Rectal smooth muscle tissue (tissue), 1 donor: ENCODE measurements around the gene COL17A1.

ENCODE experiments used
- H3K27ac ChIP-seq: one replicate; pipeline ENCODE4 v1.7.0; 2013; ENCODE audit warnings: low read depth, low read length, inconsistent platforms
- H3K27me3 ChIP-seq: one replicate; pipeline ENCODE4 v1.7.0; 2013; ENCODE audit warnings: low read length; ENCODE audit not compliant: control insufficient read depth, insufficient read depth
- H3K36me3 ChIP-seq: one replicate; pipeline ENCODE4 v1.7.0; 2013; ENCODE audit warnings: low read length; ENCODE audit not compliant: control insufficient read depth, insufficient read depth
- H3K4me1 ChIP-seq: one replicate; pipeline ENCODE4 v1.7.0; 2013; ENCODE audit warnings: low read length; ENCODE audit not compliant: control insufficient read depth, insufficient read depth
- H3K4me3 ChIP-seq: one replicate; pipeline ENCODE4 v1.7.0; 2013; ENCODE audit warnings: low read length
- H3K9ac ChIP-seq: one replicate; pipeline ENCODE4 v1.7.0; 2013; ENCODE audit warnings: low read length

Gene COL17A1

GRCh38 chr10:104020020-104020419 is 65.7 kb downstream of the COL17A1 start:
- Histone ChIP-seq H3K27me3 (no peaks in the 10 kb centered on the region), H3K4me3 (no peak overlapping the region), H3K36me3 (peaks cover 27% of the 10 kb centered on the region), H3K27ac (no peak overlapping the region), H3K4me1 (no peaks in the 10 kb centered on the region), H3K9ac (no peak overlapping the region)

DNA sequence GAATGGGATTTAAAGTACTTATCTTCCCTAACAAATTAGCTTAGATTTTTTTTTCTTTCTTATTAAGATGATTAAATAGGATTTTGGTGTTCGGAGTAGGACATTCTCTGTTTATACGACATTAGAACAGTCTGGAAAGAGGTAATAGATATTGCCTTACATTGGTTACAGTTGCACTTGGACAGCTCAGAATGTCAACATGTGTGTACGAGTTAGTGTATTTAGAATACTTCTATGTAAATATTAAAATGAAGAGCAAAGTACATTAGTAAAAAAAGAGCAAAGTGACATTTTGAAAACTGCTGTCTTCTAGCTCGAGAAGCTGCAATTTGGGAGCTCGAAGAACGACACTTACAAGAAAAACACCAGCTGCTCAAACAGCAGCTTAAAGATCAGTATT is 67.2 kb downstream of the COL17A1 start:
- no peak overlapping the region for H3K27ac ChIP-seq
- peaks cover 19% of the 10 kb centered on the region for H3K36me3 ChIP-seq
- H3K4me1 ChIP-seq: no peaks in the 10 kb centered on the region
- no peak overlapping the region for H3K9ac ChIP-seq
- no peak overlapping the region for H3K4me3 ChIP-seq
- H3K27me3 ChIP-seq: no peaks in the 10 kb centered on the region

DNA sequence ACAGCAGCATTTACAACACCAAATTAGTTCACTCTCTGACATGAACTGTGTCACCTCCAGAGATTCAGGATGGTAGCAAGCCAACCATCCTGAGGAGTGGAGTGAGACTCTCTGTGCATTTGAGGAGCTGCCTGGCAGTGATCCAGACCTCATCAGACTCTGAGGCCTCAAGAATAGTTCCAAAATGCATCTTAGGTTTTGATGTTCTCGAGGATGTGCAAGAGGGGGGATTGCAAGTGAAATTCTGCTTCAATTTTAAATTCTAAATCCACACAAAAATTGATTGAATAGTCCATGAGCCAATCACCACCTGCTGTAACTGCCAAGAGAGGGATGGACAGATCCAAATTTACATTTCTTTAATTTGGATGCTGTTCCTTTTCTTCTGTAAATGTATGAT is 69.0 kb downstream of the COL17A1 start:
- Histone ChIP-seq H3K27ac (no peak overlapping the region), H3K9ac (no peak overlapping the region), H3K4me3 (no peak overlapping the region), H3K36me3 (peaks cover 11% of the 10 kb centered on the region), H3K27me3 (no peaks in the 10 kb centered on the region), H3K4me1 (no peaks in the 10 kb centered on the region)

- no peak overlapping the region for H3K4me3 ChIP-seq
- H3K9ac ChIP-seq: no peak overlapping the region
- peaks cover 10% of the 10 kb centered on the region for H3K36me3 ChIP-seq
- no peaks in the 10 kb centered on the region for H3K4me1 ChIP-seq
- H3K27me3 ChIP-seq: no peaks in the 10 kb centered on the region
- H3K27ac ChIP-seq: no peak overlapping the region
Observed at GRCh38 chr10:104014176-104014575, 71.5 kb downstream of the COL17A1 start.

- peaks cover 9% of the 10 kb centered on the region for H3K36me3 ChIP-seq
- no peaks in the 10 kb centered on the region for H3K4me1 ChIP-seq
- H3K9ac ChIP-seq: no peak overlapping the region
- no peaks in the 10 kb centered on the region for H3K27me3 ChIP-seq
- H3K4me3 ChIP-seq: no peak overlapping the region
- no peak overlapping the region for H3K27ac ChIP-seq
Observed at GRCh38 chr10:104013489-104013888, 72.2 kb downstream of the COL17A1 start.

- H3K36me3 ChIP-seq: peaks cover 9% of the 10 kb centered on the region
- H3K4me3 ChIP-seq: no peak overlapping the region
- H3K27me3 ChIP-seq: no peaks in the 10 kb centered on the region
- no peak overlapping the region for H3K27ac ChIP-seq
- no peak overlapping the region for H3K9ac ChIP-seq
- no peaks in the 10 kb centered on the region for H3K4me1 ChIP-seq
Observed at GRCh38 chr10:104011904-104012303, 73.8 kb downstream of the COL17A1 start.

- no peak overlapping the region for H3K9ac ChIP-seq
- no peak overlapping the region for H3K4me3 ChIP-seq
- H3K4me1 ChIP-seq: no peaks in the 10 kb centered on the region
- no peak overlapping the region for H3K27ac ChIP-seq
- no peaks in the 10 kb centered on the region for H3K27me3 ChIP-seq
- H3K36me3 ChIP-seq: peaks cover 11% of the 10 kb centered on the region
Observed at GRCh38 chr10:104005172-104005863, 80.4 kb downstream of the COL17A1 start.

GRCh38 chr10:104002911-104003310 is 82.8 kb downstream of the COL17A1 start:
- Histone ChIP-seq H3K27me3 (no peaks in the 10 kb centered on the region), H3K4me1 (no peaks in the 10 kb centered on the region), H3K36me3 (peaks cover 17% of the 10 kb centered on the region), H3K4me3 (no peak overlapping the region), H3K9ac (no peak overlapping the region), H3K27ac (no peak overlapping the region)

GRCh38 chr10:103998805-103999204 is 86.9 kb downstream of the COL17A1 start:
- peaks cover 22% of the 10 kb centered on the region for H3K36me3 ChIP-seq

DNA sequence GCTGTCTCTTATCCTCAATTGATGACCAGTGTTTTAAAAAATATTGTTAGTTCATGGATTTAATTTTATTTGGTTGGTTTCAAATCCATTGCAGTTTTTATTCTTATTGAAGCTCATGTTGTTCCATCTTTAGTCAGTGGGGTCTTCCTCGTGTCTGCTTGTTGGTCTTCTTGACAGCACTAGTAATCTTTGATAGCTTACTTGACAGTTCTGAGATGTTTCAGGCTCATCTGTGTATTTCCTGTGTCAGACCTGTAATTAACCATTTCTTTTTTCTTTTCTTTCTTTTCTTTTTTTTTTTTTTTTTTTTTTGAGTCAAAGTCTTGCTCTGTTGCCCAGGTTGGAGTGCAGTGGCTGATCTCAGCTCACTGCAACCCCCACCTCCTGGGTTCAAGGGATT is 90.5 kb downstream of the COL17A1 start:
- Histone ChIP-seq H3K9ac (no peak overlapping the region), H3K4me1 (no peaks in the 10 kb centered on the region), H3K36me3 (peaks cover 11% of the 10 kb centered on the region), H3K4me3 (no peak overlapping the region), H3K27ac (no peak overlapping the region), H3K27me3 (no peaks in the 10 kb centered on the region)

More at GRCh38 chr10:103998805-103999204, 86.9 kb downstream of the COL17A1 start:
- H3K27me3 ChIP-seq: no peaks in the 10 kb centered on the region
- H3K27ac ChIP-seq: no peak overlapping the region
- no peak overlapping the region for H3K9ac ChIP-seq
- H3K4me1 ChIP-seq: no peaks in the 10 kb centered on the region
- no peak overlapping the region for H3K4me3 ChIP-seq

- Histone ChIP-seq H3K36me3 (no peaks in the 10 kb centered on the region), H3K27me3 (no peaks in the 10 kb centered on the region), H3K27ac (no peak overlapping the region), H3K4me3 (no peak overlapping the region), H3K4me1 (no peaks in the 10 kb centered on the region), H3K9ac (no peak overlapping the region)
Observed at GRCh38 chr10:103991393-103992128, 94.1 kb downstream of the COL17A1 start.

- no peaks in the 10 kb centered on the region for H3K36me3 ChIP-seq
- no peak overlapping the region for H3K4me3 ChIP-seq
- no peaks in the 10 kb centered on the region for H3K4me1 ChIP-seq
- no peak overlapping the region for H3K27ac ChIP-seq
- H3K9ac ChIP-seq: no peak overlapping the region
- H3K27me3 ChIP-seq: no peaks in the 10 kb centered on the region
Observed at GRCh38 chr10:103990531-103990930, 95.1 kb downstream of the COL17A1 start.

DNA sequence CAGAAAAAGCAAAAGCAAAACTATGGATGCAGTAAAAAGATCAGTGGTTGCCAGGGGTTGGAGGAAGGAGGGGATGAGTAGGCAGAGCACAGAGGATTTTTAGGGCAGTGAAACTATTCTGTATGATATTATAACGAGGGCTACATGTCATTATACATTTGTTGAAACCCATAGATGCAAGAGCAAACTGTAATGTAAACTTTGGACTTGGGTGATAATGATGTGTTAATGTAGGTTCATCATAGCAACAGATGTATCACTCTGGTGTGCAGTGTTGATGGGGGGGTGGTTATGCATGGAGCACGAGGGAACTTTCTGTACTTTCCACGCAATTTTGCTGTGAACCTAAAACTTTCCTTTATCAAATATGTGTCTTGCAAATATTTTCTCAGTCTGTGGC is 95.6 kb downstream of the COL17A1 start:
- H3K36me3 ChIP-seq: no peaks in the 10 kb centered on the region
- H3K4me3 ChIP-seq: no peak overlapping the region
- H3K27me3 ChIP-seq: no peaks in the 10 kb centered on the region
- no peak overlapping the region for H3K9ac ChIP-seq
- H3K27ac ChIP-seq: no peak overlapping the region
- no peaks in the 10 kb centered on the region for H3K4me1 ChIP-seq
